ENCODE results near the gene OR8S1.

Gene OR8S1

GRCh38 chr12:48557919-48558318 is 32.5 kb downstream of the OR8S1 start:
- DNase-seq, result no peak

GRCh38 chr12:48567731-48568130 is 42.3 kb downstream of the OR8S1 start:
- no peak for DNase-seq

GRCh38 chr12:48569946-48570345 is 44.5 kb downstream of the OR8S1 start, which contains the start of gene LALBA:
TSS of gene LALBA (minus strand) at chr12:48570046. CDS start at chr12:48570020, 26 bp downstream.
- DNase-seq, result no peak

- peak; percentile 37 for DNase-seq
Observed at GRCh38 chr12:48572326-48572725, 46.9 kb downstream of the OR8S1 start.
